HG03108 (cell line): ENCODE data around the gene OR10C1.
"Not testable (repeated sequence)": the region's sequence is repeated elsewhere in the genome, so short reads cannot be mapped to it uniquely, and the experiment has no call there.

Experiments used
- ATAC-seq: cut with Tn5 transposase; IDR thresholded peaks from one replicate; pipeline ENCODE4 v1.9.1; 2021; ENCODE audit warnings: moderate library complexity; ENCODE audit not compliant: unreplicated experiment

OR10C1 gene

DNA sequence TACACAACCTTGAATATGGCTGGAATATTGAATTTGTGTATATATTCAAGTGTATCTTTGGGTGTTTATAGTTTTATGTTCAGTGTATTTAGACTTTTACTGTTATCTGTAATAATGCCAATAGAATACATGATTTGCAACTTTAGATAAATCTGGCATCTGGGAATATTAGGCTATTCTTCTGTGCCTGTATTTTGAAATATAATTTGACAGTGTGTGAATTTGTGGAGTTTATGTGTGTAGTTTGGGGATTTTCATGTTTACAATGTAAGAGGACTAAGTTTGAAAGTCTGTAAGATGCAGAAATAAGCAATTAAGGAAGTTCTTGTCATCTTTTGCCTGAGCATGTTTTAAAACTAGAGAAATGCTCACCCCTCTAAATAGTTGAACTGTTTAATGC is at the start of gene OR10C1:
Gene OR10C1 (plus strand): TSS at position 301 of the 400 bp plus-strand sequence. CDS start 710 bp downstream, outside the sequence.
- ATAC-seq, result no peak

DNA sequence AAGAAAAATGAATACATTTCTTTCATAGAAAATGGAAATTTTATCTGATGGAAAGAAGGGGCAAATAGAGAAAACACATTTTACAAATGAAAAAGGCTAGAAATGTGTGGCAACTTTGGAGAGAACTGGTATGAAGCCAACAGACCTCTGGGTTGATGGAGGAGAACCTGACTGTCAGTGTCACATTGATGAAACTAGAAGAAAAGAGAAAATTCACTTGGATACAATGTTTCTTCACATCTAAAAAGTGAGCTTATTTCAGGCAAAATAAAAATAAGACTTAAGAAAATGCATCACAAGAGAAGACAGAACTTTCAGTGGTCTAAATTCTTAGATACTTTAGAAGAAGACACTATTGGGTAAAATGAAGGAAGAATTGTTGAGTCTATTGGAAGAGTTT is 43.8 kb upstream of the OR10C1 start, which contains the start of gene OR12D2:
Gene OR12D2 (plus strand): TSS at position 301 of the 400 bp plus-strand sequence. CDS start 1,069 bp downstream, outside the sequence.
- no peak for ATAC-seq

DNA sequence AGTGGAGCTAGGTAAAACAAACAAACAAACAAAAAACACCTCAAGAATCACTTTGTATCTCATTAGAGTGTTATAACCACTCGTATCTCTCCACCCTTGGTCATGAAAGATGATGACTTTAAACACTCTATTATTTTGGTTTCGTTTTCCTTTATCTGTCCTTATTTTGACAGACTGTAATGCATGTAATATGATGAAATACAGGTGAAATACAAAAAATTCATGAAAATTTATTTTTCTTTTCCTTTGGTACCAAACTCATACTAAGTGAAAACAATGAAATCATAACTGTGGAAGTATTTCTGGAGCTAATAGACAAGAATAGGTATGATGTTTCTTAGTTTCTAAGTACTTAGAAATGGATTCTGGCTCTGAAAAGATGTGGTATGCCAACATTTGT is 39.6 kb upstream of the OR10C1 start:
- no peak for ATAC-seq

GRCh38 chr6:29403801-29404200 is 35.3 kb upstream of the OR10C1 start:
- ATAC-seq, result no peak

- ATAC-seq, result no peak
These were observed 24.5 kb upstream of the OR10C1 start, which contains the start of gene OR12D1 for GRCh38 chr6:29414588-29414987. OR12D1 (plus strand) TSS chr6:29414928.

- no peak for ATAC-seq
These were observed 19.6 kb upstream of the OR10C1 start for GRCh38 chr6:29419516-29419915.

GRCh38 chr6:29424168-29424567 is 14.9 kb upstream of the OR10C1 start:
- no peak for ATAC-seq

DNA sequence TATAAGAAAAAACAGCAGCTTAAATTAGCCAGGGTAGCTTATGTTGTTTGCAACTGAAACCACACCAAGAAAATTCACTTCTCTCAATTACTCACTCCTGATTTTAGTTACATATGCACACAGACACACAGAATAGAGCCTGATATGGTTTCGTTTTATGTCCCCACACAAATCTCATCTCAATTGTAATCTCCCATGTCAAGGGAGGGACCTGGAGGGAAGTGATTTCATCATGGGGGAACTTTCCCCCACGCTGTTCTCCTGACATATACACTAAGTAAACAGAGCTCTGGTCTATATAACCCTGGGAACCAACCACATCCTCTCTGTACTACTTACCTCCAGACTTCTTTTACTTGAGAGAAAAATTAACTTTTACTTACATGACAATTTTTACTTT is 14.5 kb upstream of the OR10C1 start:
- ATAC-seq, result no peak

DNA sequence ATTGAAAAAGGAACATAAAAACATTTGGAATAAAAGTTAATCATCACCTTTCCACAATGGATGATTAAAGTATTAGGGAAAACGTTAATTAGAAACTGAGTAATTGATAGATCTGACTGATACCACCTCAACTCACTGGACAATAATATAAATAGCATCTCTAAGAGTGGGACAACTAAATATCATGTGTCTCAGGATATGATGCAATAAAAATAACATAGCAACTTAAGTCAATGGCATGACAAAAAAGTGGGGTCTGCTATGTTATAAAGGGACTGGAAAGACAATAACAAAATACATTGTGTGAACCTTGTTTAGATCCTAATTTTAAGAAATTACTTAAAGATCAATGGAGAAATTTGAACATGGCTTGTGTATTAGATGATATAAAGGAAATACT is 14.0 kb upstream of the OR10C1 start:
- no peak for ATAC-seq

- ATAC-seq, result no peak
These were observed 12.5 kb upstream of the OR10C1 start for GRCh38 chr6:29426654-29427053.

DNA sequence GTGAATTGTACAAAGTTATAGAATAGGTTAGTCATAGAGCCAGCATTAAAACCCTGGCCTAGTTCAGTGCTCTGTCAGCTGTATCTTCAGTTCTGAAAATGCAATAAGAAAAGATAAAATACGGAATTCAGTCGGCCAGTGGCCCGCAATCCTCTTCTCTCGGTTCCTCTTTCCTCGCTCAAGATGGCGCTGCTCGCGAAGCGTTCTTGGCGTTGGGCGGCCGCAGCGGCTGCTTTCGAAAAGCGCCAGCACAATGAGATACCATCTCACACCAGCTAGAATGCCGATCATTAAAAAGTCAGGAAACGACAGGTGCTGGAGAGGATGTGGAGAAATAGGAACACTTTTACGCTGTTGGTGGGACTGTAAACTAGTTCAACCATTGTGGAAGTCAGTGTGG is 2.4 kb upstream of the OR10C1 start:
- ATAC-seq, result not testable (repeated sequence)

GRCh38 chr6:29442719-29443118 is 3.6 kb downstream of the OR10C1 start:
- ATAC-seq, result no peak

DNA sequence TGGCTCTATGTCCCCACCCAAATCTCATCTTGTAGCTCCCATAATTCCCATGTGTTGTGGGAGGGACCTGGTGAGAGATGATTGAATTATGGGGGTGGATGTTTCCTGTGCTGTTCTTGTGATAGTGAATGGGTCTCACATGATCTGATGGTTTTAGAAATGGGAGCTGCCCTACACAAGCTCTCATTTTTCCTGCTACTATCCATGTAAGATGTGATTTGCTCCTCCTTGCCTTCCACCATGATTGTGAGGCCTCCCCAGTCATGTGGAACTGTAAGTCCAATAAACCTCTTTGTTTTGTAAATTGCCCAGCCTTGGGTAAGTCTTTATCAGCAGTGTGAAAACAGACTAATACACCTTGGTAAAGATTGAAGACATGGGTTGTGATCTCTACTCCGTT is 4.9 kb downstream of the OR10C1 start:
- not testable (repeated sequence) for ATAC-seq

GRCh38 chr6:29447670-29448069 is 8.6 kb downstream of the OR10C1 start:
- ATAC-seq, result no peak

DNA sequence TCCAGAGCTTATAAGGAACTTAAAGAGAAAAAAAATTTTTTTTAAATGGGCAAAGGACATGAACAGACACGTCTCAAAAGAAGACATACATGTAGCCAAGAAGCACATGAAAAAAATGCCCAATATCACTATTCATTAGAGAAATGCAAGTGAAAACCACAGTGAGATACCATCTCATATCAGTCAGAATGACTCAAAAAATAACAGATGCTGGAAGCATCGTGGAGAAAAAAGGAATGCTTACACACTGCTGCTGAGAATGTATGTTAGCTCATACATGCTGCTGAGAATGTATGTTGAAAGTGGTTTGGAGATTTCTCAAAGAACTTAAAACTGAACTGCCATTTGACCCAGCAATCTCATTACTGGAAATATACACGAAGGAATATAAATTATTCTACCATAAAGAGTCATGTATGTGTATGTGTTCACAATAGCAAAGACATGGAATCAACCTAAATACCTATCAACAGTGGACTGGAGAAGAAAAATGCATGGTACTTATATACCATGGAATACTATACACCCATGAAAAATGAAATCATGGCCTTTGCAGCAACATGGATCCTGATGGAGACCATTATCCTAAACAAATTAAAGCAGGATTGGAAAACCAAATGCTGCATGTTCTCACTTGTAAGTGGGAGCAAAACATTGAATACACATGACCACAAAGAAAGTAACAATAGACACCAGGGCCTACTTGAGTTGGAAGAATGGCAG is 12.5 kb downstream of the OR10C1 start:
- ATAC-seq, result no peak

GRCh38 chr6:29456971-29457370 is 17.9 kb downstream of the OR10C1 start, which contains the start of the genes OR11A1 and OR2H1:
OR11A1 (minus strand) TSS chr6:29457071; CDS start chr6:29427641, 29,430 bp downstream.
OR2H1 (plus strand) TSS chr6:29457155; CDS start chr6:29461770, 4,615 bp downstream.
- ATAC-seq, result no peak

GRCh38 chr6:29461021-29461814 is 22.1 kb downstream of the OR10C1 start:
- ATAC-seq, result no peak

GRCh38 chr6:29462022-29462421 is 22.9 kb downstream of the OR10C1 start:
- no peak for ATAC-seq

- no peak for ATAC-seq
These were observed 26.2 kb downstream of the OR10C1 start for GRCh38 chr6:29465279-29465678.

- ATAC-seq, result no peak
These were observed 26.7 kb downstream of the OR10C1 start for GRCh38 chr6:29465801-29466200.

DNA sequence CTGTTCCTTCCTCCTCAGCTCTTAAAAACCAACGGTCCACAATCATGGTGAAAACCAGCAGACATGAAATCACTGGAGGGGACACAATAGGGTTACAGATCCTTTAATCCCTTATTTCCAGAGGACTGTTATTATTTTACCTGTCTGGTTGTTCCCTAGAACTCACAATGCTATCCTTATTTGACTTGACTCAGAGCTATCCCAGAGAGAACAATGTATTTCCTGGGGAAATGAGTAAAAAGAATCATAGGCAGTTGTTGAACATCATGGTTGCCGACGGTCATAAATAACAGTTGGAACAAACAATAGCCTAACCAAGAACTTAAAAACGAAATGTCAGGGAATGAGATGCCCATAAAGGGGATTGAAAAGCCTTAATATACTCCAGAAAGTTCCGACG is 27.1 kb downstream of the OR10C1 start:
- no peak for ATAC-seq

- no peak for ATAC-seq
These were observed 35.9 kb downstream of the OR10C1 start for GRCh38 chr6:29474996-29475395.
